ENCODE results near the gene TSGA10IP. TPM values are rescaled to one million over a fixed set of nuclear protein-coding genes. Genes with fewer than 3 reads are reported as not detected.

The TSGA10IP gene
- total RNA-seq, 1 experiment from 2014 or later = not detected

GRCh38 chr11:65988791-65989592, 43.7 kb downstream of the TSGA10IP start:
- in situ Hi-C loops (cut with HindIII; ENCODE audit: low pct_unique_long_range_greater_than_20kb, low sequenced_read_pairs) = no loop called here
- H3K36me3 ChIP-seq (ENCODE audit: control insufficient read depth, insufficient read depth, low read length) = no peaks in the 10 kb centered on the region
- H3K4me1 ChIP-seq (ENCODE audit: control insufficient read depth, insufficient read depth, low read length) = no peaks in the 10 kb centered on the region
- TF ChIP-seq POLR2AphosphoS5 (IDR thresholded peaks at IDR 0.05; ENCODE audit: low read depth, low read length) = peak; percentile 69; the same call in 1 of the 2 replicates
- TF ChIP-seq CTCF (IDR thresholded peaks at IDR 0.05) = peak; percentile 99
- TF ChIP-seq TCF7L2 (IDR thresholded peaks at IDR 0.05; ENCODE audit: low read depth, low read length) = 0 out of 2 replicates have a peak, but pooled peaks have one; percentile 19
- no peak for TF ChIP-seq SIN3A (IDR thresholded peaks at IDR 0.05; ENCODE audit: borderline replicate concordance, insufficient read depth, low read depth, low read length)
- intact Hi-C loops (cut with micrococcal nuclease; ENCODE audit: unreplicated experiment) = loop anchor here (2.0 kb wide), 1 partner anchor 100 kb away; the partner anchor contains the start of gene FIBP
- CTCF ChIA-PET = interaction anchor here (0.5 to 0.9 kb wide), 5 partner anchors 101 to 315 kb away, joined by 3 to 7 read pairs (median 5); partner anchors contain the start of gene FIBP
- H3K27me3 ChIP-seq (ENCODE audit: control insufficient read depth, insufficient read depth, low read length) = no peaks in the 10 kb centered on the region
- no peak overlapping the region for H3K4me3 ChIP-seq (ENCODE audit: low read depth in 2 of 2, low read length in 2 of 2)
- POLR2A ChIA-PET = interaction anchor here (0.5 to 0.7 kb wide), 2 partner anchors 107 to 147 kb away, joined by 6 to 10 read pairs; no protein-coding TSS in a partner anchor
- BruUV-seq (replicated peaks) = no TSS peak
- DNase-seq (ENCODE audit: low read depth, low spot score) = peak; percentile 95
- ATAC-seq = peak; percentile 98
- no peak overlapping the region for H3K27ac ChIP-seq (ENCODE audit: low read length)
- no peaks in the 10 kb centered on the region for H3K9me3 ChIP-seq (ENCODE audit: control insufficient read depth, insufficient read depth, low read depth, low read length)

GRCh38 chr11:65992056-65992455, 46.8 kb downstream of the TSGA10IP start:
- ChIA-PET POLR2A (no interaction called here), CTCF (interaction anchor here (0.7 kb wide), 1 partner anchor 290 kb away, joined by 3 read pairs; no protein-coding TSS in a partner anchor)
- H3K4me1 ChIP-seq (ENCODE audit: control insufficient read depth, insufficient read depth, low read length) = no peaks in the 10 kb centered on the region

More at GRCh38 chr11:65992056-65992455, 46.8 kb downstream of the TSGA10IP start:
- Histone ChIP-seq H3K4me3 (ENCODE audit: low read depth in 2 of 2, low read length in 2 of 2) (no peak overlapping the region), H3K36me3 (ENCODE audit: control insufficient read depth, insufficient read depth, low read length) (peaks cover 3% of the 10 kb centered on the region; the same call in 1 of the 2 replicates), H3K27ac (ENCODE audit: low read length) (no peak overlapping the region), H3K27me3 (ENCODE audit: control insufficient read depth, insufficient read depth, low read length) (no peaks in the 10 kb centered on the region), H3K9me3 (ENCODE audit: control insufficient read depth, insufficient read depth, low read depth, low read length) (no peaks in the 10 kb centered on the region)
- BruUV-seq (replicated peaks) = no TSS peak
- ATAC-seq (no peak), DNase-seq (ENCODE audit: low read depth, low spot score) (no peak)
- intact Hi-C loops (cut with micrococcal nuclease; ENCODE audit: unreplicated experiment) = no loop called here
- TF ChIP-seq POLR2AphosphoS5 (IDR thresholded peaks at IDR 0.05; ENCODE audit: low read depth, low read length) = no peak
- no peak for TF ChIP-seq SIN3A (IDR thresholded peaks at IDR 0.05; ENCODE audit: borderline replicate concordance, insufficient read depth, low read depth, low read length)
- TF ChIP-seq CTCF (IDR thresholded peaks at IDR 0.05) = no peak
- TF ChIP-seq TCF7L2 (IDR thresholded peaks at IDR 0.05; ENCODE audit: low read depth, low read length) = no peak
- no peak for TF ChIP-seq REST (IDR thresholded peaks at IDR 0.05; ENCODE audit: insufficient read depth in 1 of 2, low read depth in 2 of 2, low read length in 1 of 2)
- in situ Hi-C loops (cut with HindIII; ENCODE audit: low pct_unique_long_range_greater_than_20kb, low sequenced_read_pairs) = no loop called here
